Measurements from ENCODE around the gene SCGB1A1.

GRCh38 chr11:62374801-62375200, 44.0 kb upstream of the SCGB1A1 start:
- no peak for TF ChIP-seq CTCF (IDR thresholded peaks at IDR 0.05)
- TF ChIP-seq POLR2AphosphoS5 (IDR thresholded peaks at IDR 0.05): no peak
- no peak for TF ChIP-seq POLR2A (IDR thresholded peaks at IDR 0.05; ENCODE audit: low read depth)
- no peak for TF ChIP-seq EP300 (IDR thresholded peaks at IDR 0.05)

Measured in esophagus muscularis mucosa (tissue), 4 donors.